ENCODE results near the gene LRMDA. TPM values are rescaled to one million over a fixed set of nuclear protein-coding genes. Genes with fewer than 3 reads are reported as not detected.
"Not testable (repeated sequence)": the region's sequence is repeated elsewhere in the genome, so short reads cannot be mapped to it uniquely, and the experiment has no call there.

The LRMDA gene
- total and polyA plus RNA-seq, 10 of the 15 experiments (the other 5 are each of a cell fraction or from before 2014, with no cell fraction given), result 0.07 to 0.54 (median 0.29) TPM; not detected in 4

DNA sequence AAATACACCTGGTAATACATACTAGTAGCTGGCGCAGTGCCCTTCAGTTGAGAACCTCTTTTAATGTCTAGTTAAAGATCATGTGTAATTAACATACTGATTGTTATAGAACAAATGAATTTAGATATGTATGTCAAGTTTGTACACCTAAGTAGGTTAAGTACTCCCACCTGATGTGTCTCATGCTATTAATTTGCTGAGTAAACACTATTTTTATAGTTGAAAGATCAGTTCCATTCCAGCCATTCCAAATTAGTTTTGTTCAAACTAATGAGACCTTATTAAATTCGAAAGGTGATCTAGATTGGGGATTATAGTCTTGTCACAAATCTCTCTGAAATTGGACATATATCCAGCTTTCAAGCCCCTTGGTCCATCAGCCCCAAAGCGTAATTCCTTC is 710.0 kb downstream of the LRMDA start:
- Histone ChIP-seq H3K79me2 (ENCODE audit: control insufficient read depth, insufficient read depth, low read length) (no peaks in the 10 kb centered on the region), H3K27ac (ENCODE audit: control insufficient read depth, insufficient read depth) (no peak overlapping the region), H3K27me3 (replicated peaks in 1 of 2; ENCODE audit: control insufficient read depth in 2 of 2, insufficient read depth in 2 of 2, low read length in 1 of 2) (no peaks in the 10 kb centered on the region), H3K9me3 (replicated peaks; ENCODE audit: control insufficient read depth, insufficient read depth, low read length) (no peaks in the 10 kb centered on the region), H2AFZ (ENCODE audit: control insufficient read depth, low read depth, low read length) (no peak overlapping the region), H3K4me2 (ENCODE audit: control insufficient read depth, insufficient read depth) (no peak overlapping the region), H3K9ac (ENCODE audit: control insufficient read depth, insufficient read depth, low read length) (no peak overlapping the region), H3K4me3 (no peak overlapping the region), H4K20me1 (ENCODE audit: control insufficient read depth, insufficient read depth) (no peaks in the 10 kb centered on the region), H3K4me1 (ENCODE audit: control insufficient read depth, insufficient read depth, low read length) (no peaks in the 10 kb centered on the region), H3K36me3 (ENCODE audit: control insufficient read depth in 2 of 2, insufficient read depth in 2 of 2, low read length in 1 of 2) (no peaks in the 10 kb centered on the region)
- no peak for ATAC-seq
- no TSS peak for BruUV-seq (replicated peaks)
- ChIA-PET CTCF (no interaction called here), SMC1A (ENCODE audit: uncharacterized antibody, unreplicated experiment) (interaction anchor here (0.8 to 1.0 kb wide), 2 partner anchors 12 to 22 kb away, joined by 3 read pairs; no protein-coding TSS in a partner anchor), POLR2A (no interaction called here), RAD21 (ENCODE audit: unreplicated experiment) (no interaction called here)
- DNase-seq (ENCODE audit: low read depth, low spot score), result no peak
- in situ Hi-C loops (cut with MboI) (no loop called here), intact Hi-C loops (cut with micrococcal nuclease; ENCODE audit: unreplicated experiment) (no loop called here)
- WGBS (ENCODE audit: insufficient coverage, insufficient replicate concordance, low lambda C conversion rate, missing lambda C conversion rate), result 46% methylated on average over 3 of the region's 3 CpGs
- no peak for FAIRE-seq
- TF ChIP-seq GABPA (IDR thresholded peaks at IDR 0.05; ENCODE audit: low read depth) (no peak), NFIC (IDR thresholded peaks at IDR 0.05; ENCODE audit: low read depth, low read length) (no peak), TAF1 (IDR thresholded peaks at IDR 0.05; ENCODE audit: borderline replicate concordance, low read depth, low read length) (no peak), NFXL1 (IDR thresholded peaks at IDR 0.05; ENCODE audit: borderline replicate concordance) (no peak), STAT1 (conservative IDR thresholded peaks at IDR 0.05) (no peak), ZBTB4 (CRISPR knock-in tag; IDR thresholded peaks at IDR 0.05) (no peak), MTA3 (IDR thresholded peaks at IDR 0.05; ENCODE audit: borderline replicate concordance, low read length) (no peak), POLR2AphosphoS5 (IDR thresholded peaks at IDR 0.05; ENCODE audit: low read length) (no peak), MXI1 (IDR thresholded peaks at IDR 0.05; ENCODE audit: low read depth, low read length) (no peak), EP300 (IDR thresholded peaks at IDR 0.05; ENCODE audit: borderline replicate concordance in 1 of 2, control insufficient read depth in 1 of 2, low read depth in 2 of 2, low read length in 2 of 2) (no peak)

DNA sequence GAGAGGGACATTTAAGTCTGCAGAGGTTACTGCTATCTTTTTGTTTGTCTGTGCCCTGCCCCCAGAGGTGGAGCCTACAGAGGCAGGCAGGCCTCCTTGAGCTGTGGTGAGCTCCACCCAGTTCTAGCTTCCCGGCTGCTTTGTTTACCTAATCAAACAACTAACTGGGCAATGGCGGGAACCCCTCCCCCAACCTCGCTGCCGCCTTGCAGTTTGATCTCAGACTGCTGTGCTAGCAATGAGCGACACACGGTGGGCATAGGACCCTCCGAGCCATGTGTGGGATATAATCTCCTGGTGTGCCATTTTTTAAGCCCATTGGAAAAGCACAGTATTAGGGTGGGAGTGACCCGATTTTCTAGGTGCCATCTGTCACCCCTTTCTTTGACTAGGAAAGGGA is 716.8 kb downstream of the LRMDA start:
- H3K4me1 ChIP-seq (ENCODE audit: control insufficient read depth, insufficient read depth, low read length); H3K4me3 ChIP-seq; H4K20me1 ChIP-seq (ENCODE audit: control insufficient read depth, insufficient read depth); H3K79me2 ChIP-seq (ENCODE audit: control insufficient read depth, insufficient read depth, low read length); SMC1A ChIA-PET (ENCODE audit: uncharacterized antibody, unreplicated experiment); ATAC-seq; RAD21 ChIA-PET (ENCODE audit: unreplicated experiment); intact Hi-C loops (cut with micrococcal nuclease; ENCODE audit: unreplicated experiment); H2AFZ ChIP-seq (ENCODE audit: control insufficient read depth, low read depth, low read length); BruUV-seq (replicated peaks); H3K36me3 ChIP-seq (ENCODE audit: control insufficient read depth in 2 of 2, insufficient read depth in 2 of 2, low read length in 1 of 2); FAIRE-seq; POLR2A ChIA-PET; CTCF ChIA-PET; H3K27ac ChIP-seq (ENCODE audit: control insufficient read depth, insufficient read depth); H3K4me2 ChIP-seq (ENCODE audit: control insufficient read depth, insufficient read depth); H3K27me3 ChIP-seq (replicated peaks in 1 of 2; ENCODE audit: control insufficient read depth in 2 of 2, insufficient read depth in 2 of 2, low read length in 1 of 2); DNase-seq (ENCODE audit: low read depth, low spot score); in situ Hi-C loops (cut with MboI); H3K9ac ChIP-seq (ENCODE audit: control insufficient read depth, insufficient read depth, low read length); H3K9me3 ChIP-seq (replicated peaks; ENCODE audit: control insufficient read depth, insufficient read depth, low read length): not testable (repeated sequence)
- WGBS (ENCODE audit: insufficient coverage, insufficient replicate concordance, low lambda C conversion rate, missing lambda C conversion rate), result 54% methylated on average over 8 of the region's 8 CpGs

All from GM12878 (cell line).